Testis (tissue), 3 donors: ENCODE results near the gene FSTL4. TPM values are rescaled to one million over a fixed set of nuclear protein-coding genes. Genes with fewer than 3 reads are reported as not detected.

Experiments
- DNase-seq: peaks from one replicate; pipeline ENCODE4 v3.0.0-alpha.2; 2019
- H3K27ac ChIP-seq, 2 donors: fragments of 200-600 bp; sonication (generic); one replicate each; pipeline ENCODE4 v1.5.1; 2019
- H3K27me3 ChIP-seq: fragments of 200-600 bp; sonication (generic); one replicate; pipeline ENCODE4 v1.5.1; 2019
- H3K36me3 ChIP-seq: fragments of 200-600 bp; sonication (generic); one replicate; pipeline ENCODE4 v1.5.1; 2017; ENCODE audit warnings: low read depth; ENCODE audit errors: missing control alignments
- H3K4me1 ChIP-seq: fragments of 200-600 bp; sonication (generic); one replicate; pipeline ENCODE4 v1.5.1; 2019
- H3K4me3 ChIP-seq, 2 donors: fragments of 200-600 bp; sonication (generic); one replicate each; pipeline ENCODE4 v1.5.1; 2017 to 2019
- H3K9me3 ChIP-seq: fragments of 200-600 bp; sonication (generic); one replicate; pipeline ENCODE4 v1.5.1; 2017
- POLR2A ChIP-seq: fragments of 450-650 bp; IDR thresholded peaks from one replicate; pipeline ENCODE4 v1.6.1; 2017; ENCODE audit warnings: antibody characterized with exemption, mild to moderate bottlenecking, moderate library complexity
- WGBS, 2 donors: methylation state at CpG; one replicate each; pipeline ENCODE4 v1.1.5; 2018; 5-methylcytosine and 5-hydroxymethylcytosine counted together
- intact Hi-C: fragments of 100-400 bp; cut with DNase I; formaldehyde crosslinking; loops from one replicate; pipeline ENCODE4 v1.15.1; 2023; ENCODE audit warnings: low total_unique reads
- polyA plus RNA-seq: library from polyadenylated mRNA; stranded (reverse); fragments of 350-450 nt; fragmentation: Illumina TruSeq; extraction: RNeasy Lipid Tissue Mini Kit (QIAGEN cat#74804); gene quantifications from one replicate; pipeline ENCODE4 v1.2.3, GENCODE V29; 2014; ENCODE audit warnings: low read depth, low replicate concordance; ENCODE audit not compliant: insufficient read depth
- total RNA-seq, 2 donors: library from RNA; depleted of rRNA; stranded (reverse); fragments of >200 nt; gene quantifications; one replicate each; pipeline ENCODE4 v1.2.3, GENCODE V29; 2016
- TF ChIP-seq, protein P1 (sequence below), 3 experiments: fragments of 450-650 bp in 2 of 3; fragments of 200-600 bp in 1 of 3; sonication (generic) in 1 of 3; IDR thresholded peaks; one replicate each; pipeline ENCODE4 v1.5.1; 2016 to 2019; ENCODE audit warnings: antibody characterized with exemption in 3 of 3, mild to moderate bottlenecking in 2 of 3, moderate library complexity in 1 of 3

Gene FSTL4
- total and polyA plus RNA-seq, 3 donors from 2014 or later = 7.1 to 8.6 (median 7.4) TPM

DNA sequence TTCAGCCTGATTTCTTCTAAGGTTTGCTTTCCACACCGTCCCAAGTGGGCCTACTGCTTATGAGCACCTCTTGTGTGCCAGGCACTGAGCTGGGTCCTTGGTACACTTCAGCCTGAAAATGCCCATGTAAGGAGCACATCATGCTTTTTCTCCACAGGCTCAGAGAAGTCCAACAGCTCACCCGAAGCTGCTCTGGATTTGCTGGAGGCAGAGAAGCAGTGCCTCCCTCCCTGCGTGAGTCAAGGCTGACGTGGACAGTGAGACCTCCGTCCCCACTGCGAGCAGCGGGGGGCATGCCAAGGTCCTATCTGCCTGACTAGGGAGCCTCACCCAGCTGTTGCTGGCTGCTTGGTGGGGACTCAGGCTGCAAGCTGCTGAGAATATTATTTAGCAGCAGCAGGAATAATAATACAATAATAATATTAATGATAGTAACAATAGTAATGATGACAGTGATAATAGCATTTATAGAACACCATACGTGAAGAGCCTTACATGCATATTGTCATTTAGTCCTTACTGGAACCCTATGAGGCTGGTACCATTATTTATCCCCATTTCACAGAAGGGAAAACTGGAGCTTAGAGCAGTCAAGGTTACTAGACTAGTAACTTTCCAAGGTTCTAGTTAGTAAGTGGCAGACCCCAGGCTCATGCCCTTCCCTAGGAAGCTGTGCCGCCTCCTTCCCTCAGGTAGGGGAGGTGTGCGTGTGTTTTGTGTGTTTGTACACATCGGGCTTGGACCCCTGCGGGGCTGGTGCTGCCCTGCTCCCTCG lies 365.8 kb downstream of the FSTL4 start:
- intact Hi-C loops = no loop called here
- Histone ChIP-seq H3K27ac (no peak overlapping the region), H3K4me1 (no peaks in the 10 kb centered on the region), H3K4me3 (no peak overlapping the region), H3K9me3 (no peaks in the 10 kb centered on the region), H3K27me3 (no peaks in the 10 kb centered on the region), H3K36me3 (no peaks in the 10 kb centered on the region)
- WGBS, 2 donors = 82 to 87% methylated on average over 11 to 13 of the region's 13 CpGs
- no peak for DNase-seq
- TF ChIP-seq, protein P1, sequence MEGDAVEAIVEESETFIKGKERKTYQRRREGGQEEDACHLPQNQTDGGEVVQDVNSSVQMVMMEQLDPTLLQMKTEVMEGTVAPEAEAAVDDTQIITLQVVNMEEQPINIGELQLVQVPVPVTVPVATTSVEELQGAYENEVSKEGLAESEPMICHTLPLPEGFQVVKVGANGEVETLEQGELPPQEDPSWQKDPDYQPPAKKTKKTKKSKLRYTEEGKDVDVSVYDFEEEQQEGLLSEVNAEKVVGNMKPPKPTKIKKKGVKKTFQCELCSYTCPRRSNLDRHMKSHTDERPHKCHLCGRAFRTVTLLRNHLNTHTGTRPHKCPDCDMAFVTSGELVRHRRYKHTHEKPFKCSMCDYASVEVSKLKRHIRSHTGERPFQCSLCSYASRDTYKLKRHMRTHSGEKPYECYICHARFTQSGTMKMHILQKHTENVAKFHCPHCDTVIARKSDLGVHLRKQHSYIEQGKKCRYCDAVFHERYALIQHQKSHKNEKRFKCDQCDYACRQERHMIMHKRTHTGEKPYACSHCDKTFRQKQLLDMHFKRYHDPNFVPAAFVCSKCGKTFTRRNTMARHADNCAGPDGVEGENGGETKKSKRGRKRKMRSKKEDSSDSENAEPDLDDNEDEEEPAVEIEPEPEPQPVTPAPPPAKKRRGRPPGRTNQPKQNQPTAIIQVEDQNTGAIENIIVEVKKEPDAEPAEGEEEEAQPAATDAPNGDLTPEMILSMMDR (IDR thresholded peaks at IDR 0.05) = no peak
- no peak for TF ChIP-seq POLR2A

DNA sequence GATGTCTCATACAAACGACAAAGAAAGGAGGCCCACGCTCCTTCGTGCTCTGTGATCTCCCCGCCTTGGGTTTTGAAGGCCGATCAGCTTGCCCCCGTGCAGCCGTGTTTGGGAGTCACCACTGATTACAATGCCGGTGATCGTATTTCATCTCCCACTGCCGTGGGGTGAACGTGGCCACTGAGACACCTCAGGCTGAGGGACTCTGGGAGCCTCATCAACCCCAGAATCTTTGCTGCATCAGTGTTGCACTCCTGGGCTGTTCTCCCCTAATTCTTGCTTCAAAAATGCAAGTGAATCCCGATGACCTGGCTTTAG lies 366.3 kb downstream of the FSTL4 start:
- H3K4me1 ChIP-seq = no peaks in the 10 kb centered on the region
- no peak for DNase-seq
- intact Hi-C loops = no loop called here
- H3K4me3 ChIP-seq = no peak overlapping the region
- H3K36me3 ChIP-seq = no peaks in the 10 kb centered on the region
- TF ChIP-seq POLR2A = no peak
- TF ChIP-seq, protein P1 (IDR thresholded peaks at IDR 0.05) = no peak
- no peaks in the 10 kb centered on the region for H3K27me3 ChIP-seq
- H3K27ac ChIP-seq = no peak overlapping the region
- no peaks in the 10 kb centered on the region for H3K9me3 ChIP-seq
- 69 to 75% methylated on average over 12 of the region's 12 CpGs for WGBS, 2 donors

DNA sequence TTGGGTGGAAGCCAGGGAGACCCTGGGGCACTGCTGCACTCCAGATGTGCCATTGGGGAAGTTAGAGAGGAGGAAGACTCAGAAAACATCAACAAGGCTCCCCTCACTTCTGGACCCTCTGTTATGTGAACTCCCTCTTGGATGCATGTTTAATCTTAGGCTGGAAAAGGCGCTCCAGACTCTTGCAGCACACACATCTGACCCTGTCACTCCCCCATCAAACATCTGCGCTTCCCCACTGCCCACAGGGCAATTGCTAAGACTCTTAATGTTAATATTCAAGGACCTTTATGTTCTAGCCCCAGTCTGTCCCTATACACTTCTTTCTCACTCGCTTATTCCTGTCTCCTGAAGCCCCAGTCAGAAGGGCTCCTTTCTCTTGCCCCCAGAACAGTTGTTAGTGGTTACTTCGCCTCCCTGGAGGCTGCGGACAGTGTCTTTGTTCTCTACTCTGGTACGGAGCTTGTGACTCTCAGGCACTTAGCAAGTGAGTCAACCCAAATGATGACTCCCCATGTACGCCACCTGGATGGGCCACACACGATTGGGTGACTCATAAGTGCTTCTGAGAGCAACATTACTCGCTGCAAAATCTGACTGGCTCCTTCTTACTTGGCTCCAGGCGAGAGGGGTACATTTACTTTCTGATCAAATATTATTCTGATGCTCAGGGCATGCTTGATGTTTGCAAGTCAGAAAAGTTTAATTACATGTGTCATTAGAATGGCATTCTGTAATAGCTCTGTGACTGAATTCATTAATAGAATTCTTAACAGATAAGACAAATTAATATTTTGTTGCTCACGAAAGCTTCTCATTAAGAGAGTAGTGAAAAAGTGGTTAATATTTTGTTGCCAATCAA lies 366.9 kb downstream of the FSTL4 start:
- intact Hi-C loops = no loop called here
- no peak for TF ChIP-seq POLR2A
- TF ChIP-seq, protein P1 (IDR thresholded peaks at IDR 0.05) = no peak
- H3K27me3 ChIP-seq = no peaks in the 10 kb centered on the region
- no peak overlapping the region for H3K4me3 ChIP-seq
- 76 to 78% methylated on average over 11 of the region's 11 CpGs for WGBS, 2 donors
- DNase-seq = no peak
- H3K27ac ChIP-seq = no peak overlapping the region
- no peaks in the 10 kb centered on the region for H3K4me1 ChIP-seq
- no peaks in the 10 kb centered on the region for H3K36me3 ChIP-seq
- H3K9me3 ChIP-seq = no peaks in the 10 kb centered on the region

DNA sequence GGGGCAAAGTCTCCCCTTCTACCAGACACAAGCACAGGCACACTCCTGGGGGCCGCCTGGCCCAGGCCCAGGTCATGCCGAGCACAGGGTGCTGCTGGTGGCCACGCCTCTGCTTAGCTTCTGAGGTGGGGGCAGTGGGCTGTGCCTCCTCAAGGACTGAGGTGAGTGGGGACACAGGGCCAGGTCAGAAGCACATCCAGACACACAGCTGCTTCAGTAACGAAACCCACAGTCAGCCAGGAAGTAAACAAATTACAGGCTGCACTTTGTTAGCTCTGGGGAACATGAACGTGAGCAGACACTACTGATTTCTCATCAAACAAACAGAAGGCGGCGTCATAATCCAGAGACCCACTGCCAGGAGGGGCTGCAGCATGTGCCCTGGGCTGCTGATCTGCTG lies 368.1 kb downstream of the FSTL4 start:
- Histone ChIP-seq H3K9me3 (no peaks in the 10 kb centered on the region), H3K36me3 (no peaks in the 10 kb centered on the region), H3K4me3 (no peak overlapping the region), H3K27me3 (no peaks in the 10 kb centered on the region), H3K27ac (no peak overlapping the region), H3K4me1 (no peaks in the 10 kb centered on the region)
- no peak for DNase-seq
- TF ChIP-seq POLR2A = no peak
- TF ChIP-seq, protein P1 (IDR thresholded peaks at IDR 0.05) = no peak
- intact Hi-C loops = no loop called here
- 79 to 89% methylated on average over 4 to 7 of the region's 7 CpGs for WGBS, 2 donors
